AG04449 (cell line): ENCODE results near the gene LOXL4.

Experiments
- CTCF ChIA-PET: fragments of 350-600 bp; formaldehyde crosslinking; extraction: SDS; loops from one replicate; lab custom pipeline; 2021; ENCODE audit warnings: antibody characterized with exemption; lab: Yijun Ruan, JAX
- POLR2A ChIA-PET: fragments of 400-600, 350-600 bp; formaldehyde crosslinking; extraction: SDS; loops from one replicate; lab custom pipeline; 2020; ENCODE audit warnings: antibody characterized with exemption, inconsistent platforms; lab: Yijun Ruan, JAX
- DNase-seq: peaks from one replicate; pipeline ENCODE4 v3.0.0-alpha.2; 2010; ENCODE audit warnings: low read depth, low spot score
- H3K4me3 ChIP-seq: 2 replicates; pipeline ENCODE4 v1.5.1; 2011; ENCODE audit warnings: low read depth, mild to moderate bottlenecking, control low read depth, low read length
- CTCF ChIP-seq: IDR thresholded peaks from one replicate; pipeline ENCODE4 v1.5.1; 2011; ENCODE audit warnings: mild to moderate bottlenecking, moderate library complexity, low read length, control low read depth, inconsistent platforms; ENCODE audit not compliant: insufficient read depth; ENCODE audit errors: missing control alignments

The LOXL4 gene

GRCh38 chr10:98257198-98257597, 10.8 kb downstream of the LOXL4 start:
- ChIA-PET CTCF (interaction anchor here (1.5 to 3.9 kb wide), 3 partner anchors 15 to 138 kb away, joined by 6 to 19 read pairs (median 12); no protein-coding TSS in a partner anchor), POLR2A (no interaction called here)
- DNase-seq = no peak
- no peak for TF ChIP-seq CTCF
- no peak overlapping the region for H3K4me3 ChIP-seq

DNA sequence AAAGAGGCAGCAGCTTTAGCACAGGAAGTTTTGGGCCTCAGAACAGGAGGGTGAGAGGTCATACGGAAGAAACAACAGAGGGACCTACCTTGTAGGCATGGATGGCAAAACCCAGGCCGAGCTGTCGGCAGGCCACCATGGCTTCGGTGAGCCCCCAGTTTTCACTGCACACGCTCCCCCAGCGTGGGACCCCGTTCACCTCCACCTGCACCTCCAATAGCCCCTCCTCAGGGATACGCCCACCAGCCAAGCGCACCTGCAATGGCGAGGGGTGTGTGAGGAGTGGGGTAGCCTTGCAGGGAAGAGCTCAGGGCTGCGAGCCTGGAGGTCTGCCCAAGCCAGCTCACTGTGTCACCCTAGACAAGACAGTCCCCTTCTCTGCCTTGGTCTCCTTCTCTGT, 11.3 kb downstream of the LOXL4 start:
- ChIA-PET POLR2A (no interaction called here), CTCF (interaction anchor here (1.5 to 3.9 kb wide), 3 partner anchors 14 to 138 kb away, joined by 6 to 19 read pairs (median 12); no protein-coding TSS in a partner anchor)
- no peak for DNase-seq
- TF ChIP-seq CTCF = no peak
- no peak overlapping the region for H3K4me3 ChIP-seq

- CTCF ChIA-PET = interaction anchor here (0.6 to 3.6 kb wide), 5 partner anchors 9 to 158 kb away, joined by 3 to 21 read pairs (median 5); no protein-coding TSS in a partner anchor
These were observed 12.7 kb downstream of the LOXL4 start for GRCh38 chr10:98255146-98255877.

GRCh38 chr10:98254234-98254974, 13.6 kb downstream of the LOXL4 start:
- CTCF ChIA-PET = interaction anchor here (0.6 to 3.6 kb wide), 9 partner anchors 9 to 213 kb away, joined by 3 to 21 read pairs (median 4); no protein-coding TSS in a partner anchor
- no peak for TF ChIP-seq CTCF
- no peak overlapping the region for H3K4me3 ChIP-seq
- POLR2A ChIA-PET = no interaction called here
- no peak for DNase-seq

More at GRCh38 chr10:98255146-98255877, 12.7 kb downstream of the LOXL4 start:
- H3K4me3 ChIP-seq = no peak overlapping the region
- DNase-seq = no peak
- POLR2A ChIA-PET = no interaction called here
- TF ChIP-seq CTCF = no peak

DNA sequence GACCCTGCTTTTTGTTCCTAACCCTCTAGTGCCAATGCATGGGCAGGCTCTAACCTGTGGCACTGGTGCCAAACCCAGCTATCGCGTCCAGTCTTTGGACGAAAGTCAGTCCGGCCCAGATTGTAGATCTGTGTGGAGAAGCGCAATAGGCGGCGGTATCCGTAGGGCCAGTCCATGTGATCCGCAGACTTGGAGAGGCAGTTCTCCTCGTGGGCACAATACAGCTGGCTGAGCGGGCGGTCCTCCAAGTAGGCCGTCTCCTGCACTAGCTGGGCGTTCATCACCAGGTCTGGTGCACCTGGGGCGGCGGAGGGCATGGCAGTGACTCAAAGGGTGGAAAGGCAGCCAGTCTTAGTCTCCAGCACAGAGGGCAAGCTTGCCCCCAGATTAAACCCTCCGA, 14.5 kb downstream of the LOXL4 start:
- no peak for DNase-seq
- H3K4me3 ChIP-seq = no peak overlapping the region
- CTCF ChIA-PET = interaction anchor here (1.1 to 3.6 kb wide), 7 partner anchors 9 to 141 kb away, joined by 3 to 21 read pairs (median 5); no protein-coding TSS in a partner anchor
- TF ChIP-seq CTCF = no peak
- POLR2A ChIA-PET = no interaction called here

DNA sequence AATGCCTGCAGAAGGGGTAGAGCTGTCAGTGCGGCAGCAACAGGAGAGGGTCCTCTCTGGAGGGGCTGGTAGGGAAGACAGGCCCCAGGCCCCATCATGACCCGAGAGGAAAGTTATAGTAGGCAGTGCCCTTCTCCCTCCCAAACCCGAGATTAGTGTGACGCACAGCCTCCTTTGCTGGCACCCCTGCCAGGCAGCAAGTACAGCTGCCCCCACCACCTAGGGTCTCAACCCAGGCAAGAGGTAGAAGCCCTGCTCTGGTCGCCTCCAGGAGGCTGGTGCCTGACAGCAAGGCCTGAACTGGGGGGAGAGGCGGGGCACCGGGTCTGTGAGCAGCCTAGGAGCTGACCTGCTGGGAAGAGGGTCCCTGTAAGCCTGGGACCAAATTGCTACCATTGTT, 15.5 kb downstream of the LOXL4 start:
- no peak for TF ChIP-seq CTCF
- DNase-seq = no peak
- CTCF ChIA-PET = interaction anchor here (0.8 to 3.6 kb wide), 6 partner anchors 8 to 142 kb away, joined by 3 to 21 read pairs (median 8); no protein-coding TSS in a partner anchor
- no peak overlapping the region for H3K4me3 ChIP-seq
- POLR2A ChIA-PET = no interaction called here
